Epithelial cell of esophagus (primary cell): ENCODE data around the gene PRKCB.

Experiments used
- DNase-seq: peaks from one replicate; pipeline ENCODE4 v3.0.0; 2010; ENCODE audit warnings: low read depth
- H3K4me3 ChIP-seq: 2 replicates; pipeline ENCODE4 v1.5.1; 2011; ENCODE audit warnings: mild to moderate bottlenecking, low read length, control low read depth
- CTCF ChIP-seq: IDR thresholded peaks from 2 replicates; pipeline ENCODE4 v1.5.1; 2011; ENCODE audit warnings: low read depth, mild to moderate bottlenecking, low read length, control low read depth, inconsistent platforms; ENCODE audit not compliant: insufficient read depth; ENCODE audit errors: missing control alignments

PRKCB gene

GRCh38 chr16:24166661-24167528, 331.1 kb downstream of the PRKCB start:
- no peak for DNase-seq
- H3K4me3 ChIP-seq = no peak overlapping the region
- no peak for TF ChIP-seq CTCF

GRCh38 chr16:24168856-24169255, 333.1 kb downstream of the PRKCB start:
- no peak for TF ChIP-seq CTCF
- DNase-seq = no peak
- H3K4me3 ChIP-seq = no peak overlapping the region

GRCh38 chr16:24170407-24170806, 334.6 kb downstream of the PRKCB start:
- no peak for TF ChIP-seq CTCF
- H3K4me3 ChIP-seq = no peak overlapping the region
- no peak for DNase-seq

- no peak for TF ChIP-seq CTCF
- DNase-seq = no peak
- H3K4me3 ChIP-seq = no peak overlapping the region
Measured at GRCh38 chr16:24174504-24174903, 338.7 kb downstream of the PRKCB start.

- DNase-seq = peak; percentile 2
- no peak for TF ChIP-seq CTCF
- H3K4me3 ChIP-seq = no peak overlapping the region
Measured at GRCh38 chr16:24174957-24175356, 339.2 kb downstream of the PRKCB start.

- H3K4me3 ChIP-seq = no peak overlapping the region
- DNase-seq = peak; percentile 0
- TF ChIP-seq CTCF = no peak
Measured at GRCh38 chr16:24178496-24178895, 342.7 kb downstream of the PRKCB start.

GRCh38 chr16:24180451-24180850, 344.7 kb downstream of the PRKCB start:
- TF ChIP-seq CTCF = no peak
- no peak for DNase-seq
- H3K4me3 ChIP-seq = no peak overlapping the region
